Stimulated activated effector memory CD8-positive, alpha-beta T cell treated with anti-CD3 and anti-CD28 coated beads, Interleukin-12 subunit alpha, Interleukin-12 subunit beta, amount 100 ng/mL, for 72 hours (primary cell): Measurements from ENCODE around the gene JADE2.

Source experiments
- ATAC-seq: fragments of 150-1000 bp; cut with Tn5 transposase; 2 replicates; pipeline ENCODE4 v1.10.0; 2021
- DNase-seq, 2 donors: peaks; one replicate each; pipeline ENCODE4 v3.0.0; 2021 to 2022; ENCODE audit warnings: low spot score in 2 of 2
- H3K27ac Mint-ChIP-seq: one replicate; pipeline ENCODE4 v1.8.0; 2022; ENCODE audit warnings: mild to moderate bottlenecking, mixed read lengths
- H3K36me3 Mint-ChIP-seq: one replicate; pipeline ENCODE4 v1.8.0; 2022; ENCODE audit warnings: mild to moderate bottlenecking, mixed read lengths
- H3K4me1 Mint-ChIP-seq: one replicate; pipeline ENCODE4 v1.8.0; 2022; ENCODE audit warnings: mixed read lengths
- H3K4me3 Mint-ChIP-seq: one replicate; pipeline ENCODE4 v1.8.0; 2022; ENCODE audit warnings: mild to moderate bottlenecking, mixed read lengths
- H3K9me3 Mint-ChIP-seq: one replicate; pipeline ENCODE4 v1.8.0; 2022; ENCODE audit warnings: mixed read lengths

JADE2 gene

DNA sequence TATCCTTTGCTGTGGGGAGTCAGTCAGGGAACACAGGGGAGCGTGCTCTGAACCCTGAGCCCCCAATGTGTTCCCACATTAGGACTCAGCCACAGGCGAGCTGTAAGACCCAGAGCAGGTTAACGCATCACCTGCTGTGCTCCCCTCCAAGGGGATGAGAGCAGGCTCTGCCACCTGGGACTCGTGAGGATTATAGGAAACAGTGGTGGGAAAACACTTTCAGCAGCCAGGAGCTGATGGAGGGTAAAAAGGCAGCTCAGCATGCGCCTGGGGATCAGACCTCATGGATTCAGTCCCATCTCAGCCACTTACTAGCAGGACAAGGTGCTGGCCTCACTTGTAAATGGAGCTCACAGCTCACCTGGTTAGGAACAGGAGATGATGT is 9.2 kb downstream of the JADE2 start:
- H3K27ac Mint-ChIP-seq, result peak overlapping the region; percentile 87
- peaks cover 76% of the 10 kb centered on the region for H3K4me1 Mint-ChIP-seq

DNA sequence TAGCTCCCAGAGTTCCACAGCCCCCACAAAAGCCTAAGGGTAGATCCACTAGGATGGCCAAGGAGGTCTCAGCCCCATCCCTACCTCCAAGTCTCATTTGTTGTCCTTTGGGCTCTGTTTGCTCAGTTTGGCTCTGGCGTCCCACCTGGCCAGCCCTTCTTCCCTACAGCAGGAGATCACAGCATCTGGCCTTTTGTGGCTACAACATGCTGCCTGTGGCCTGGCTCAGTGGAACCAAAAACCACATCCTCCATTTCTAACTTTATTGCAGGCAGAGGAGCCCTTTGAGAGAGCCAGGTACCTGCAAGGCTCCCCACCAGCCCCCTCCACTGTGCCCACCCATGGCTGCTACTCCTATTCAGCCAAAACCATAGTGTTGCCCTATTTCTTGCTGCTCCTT is 11.4 kb downstream of the JADE2 start:
- peaks cover 56% of the 10 kb centered on the region for H3K36me3 Mint-ChIP-seq
- H3K9me3 Mint-ChIP-seq, result no peaks in the 10 kb centered on the region
- ATAC-seq (peak; percentile 57), DNase-seq (no peak)
- peaks cover 61% of the 10 kb centered on the region for H3K4me1 Mint-ChIP-seq
- H3K4me3 Mint-ChIP-seq, result no peak overlapping the region
- peak overlapping the region; percentile 87 for H3K27ac Mint-ChIP-seq

More for the DNA sequence above, 9.2 kb downstream of the JADE2 start:
- no peaks in the 10 kb centered on the region for H3K9me3 Mint-ChIP-seq
- no peak overlapping the region for H3K4me3 Mint-ChIP-seq
- no peak for DNase-seq
- peaks cover 34% of the 10 kb centered on the region for H3K36me3 Mint-ChIP-seq
- ATAC-seq, result no peak

DNA sequence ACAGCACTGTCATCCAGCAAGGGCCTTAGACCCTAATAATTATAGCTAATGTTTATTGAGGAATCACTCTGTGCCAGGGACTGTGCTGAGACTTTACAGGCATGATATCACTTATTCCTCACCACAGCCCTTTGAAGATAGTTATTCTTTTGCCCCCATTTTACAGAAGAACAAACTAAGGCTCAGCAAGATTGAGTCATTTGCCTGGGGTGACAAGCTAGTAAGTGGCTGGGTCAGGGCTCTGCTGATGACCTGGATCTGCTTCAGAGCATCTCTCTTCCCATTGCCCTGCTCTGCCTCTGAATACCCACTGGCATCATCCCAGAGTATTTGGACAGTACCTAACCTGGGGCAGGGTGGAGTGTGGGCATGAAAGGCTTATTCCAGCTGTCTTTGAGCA is 11.8 kb downstream of the JADE2 start:
- Mint-ChIP-seq H3K9me3 (no peaks in the 10 kb centered on the region), H3K4me1 (peaks cover 57% of the 10 kb centered on the region), H3K36me3 (peaks cover 60% of the 10 kb centered on the region), H3K27ac (peak overlapping the region; percentile 87), H3K4me3 (no peak overlapping the region)
- DNase-seq, result no peak
- ATAC-seq, result no peak

DNA sequence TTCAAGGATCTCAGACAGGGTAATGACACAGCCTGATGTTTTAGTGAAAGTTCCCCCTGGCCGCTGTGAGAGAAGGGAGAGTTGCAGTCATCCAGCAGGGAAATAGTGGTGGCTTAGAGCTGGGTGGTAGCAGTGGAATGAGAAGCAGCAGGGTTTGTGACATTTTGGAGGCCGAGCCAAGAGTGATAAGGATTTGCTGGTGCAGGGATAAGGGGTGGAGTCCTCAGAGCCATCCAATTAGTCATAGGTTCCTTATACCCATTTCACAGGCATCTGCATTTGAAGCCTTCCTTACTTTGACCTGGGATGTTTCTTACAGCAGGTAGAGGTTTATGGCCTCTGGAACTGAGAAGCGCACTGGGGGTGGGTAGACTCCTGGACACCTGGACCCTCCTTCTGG is 12.8 kb downstream of the JADE2 start:
- Mint-ChIP-seq H3K36me3 (peaks cover 67% of the 10 kb centered on the region), H3K4me1 (peaks cover 55% of the 10 kb centered on the region), H3K27ac (peak overlapping the region; percentile 87), H3K9me3 (no peaks in the 10 kb centered on the region), H3K4me3 (no peak overlapping the region)
- ATAC-seq (no peak), DNase-seq (no peak)

DNA sequence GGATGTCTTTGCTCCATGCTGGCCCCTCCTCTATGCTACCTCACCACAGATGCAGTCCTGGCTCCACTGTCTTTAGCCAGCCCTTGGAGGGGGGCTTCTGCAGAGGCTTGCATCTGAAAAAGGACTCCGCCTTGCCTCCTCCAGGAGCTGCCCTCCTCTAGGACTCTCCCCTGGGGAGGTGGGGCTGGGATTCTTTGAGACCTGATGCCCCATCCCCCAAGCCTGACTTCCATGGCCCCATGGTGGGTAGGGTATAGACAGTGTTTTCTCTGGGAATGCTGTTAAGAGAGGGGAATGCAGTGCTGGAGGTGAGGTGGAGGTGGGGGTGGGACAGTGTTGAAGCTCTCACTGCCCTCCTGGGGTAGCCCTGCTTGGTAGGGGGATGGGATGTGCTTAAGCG is 14.3 kb downstream of the JADE2 start:
- H3K36me3 Mint-ChIP-seq, result peaks cover 77% of the 10 kb centered on the region
- no peak overlapping the region for H3K4me3 Mint-ChIP-seq
- DNase-seq (no peak), ATAC-seq (no peak)
- H3K4me1 Mint-ChIP-seq, result peaks cover 57% of the 10 kb centered on the region
- no peaks in the 10 kb centered on the region for H3K9me3 Mint-ChIP-seq
- no peak overlapping the region for H3K27ac Mint-ChIP-seq

DNA sequence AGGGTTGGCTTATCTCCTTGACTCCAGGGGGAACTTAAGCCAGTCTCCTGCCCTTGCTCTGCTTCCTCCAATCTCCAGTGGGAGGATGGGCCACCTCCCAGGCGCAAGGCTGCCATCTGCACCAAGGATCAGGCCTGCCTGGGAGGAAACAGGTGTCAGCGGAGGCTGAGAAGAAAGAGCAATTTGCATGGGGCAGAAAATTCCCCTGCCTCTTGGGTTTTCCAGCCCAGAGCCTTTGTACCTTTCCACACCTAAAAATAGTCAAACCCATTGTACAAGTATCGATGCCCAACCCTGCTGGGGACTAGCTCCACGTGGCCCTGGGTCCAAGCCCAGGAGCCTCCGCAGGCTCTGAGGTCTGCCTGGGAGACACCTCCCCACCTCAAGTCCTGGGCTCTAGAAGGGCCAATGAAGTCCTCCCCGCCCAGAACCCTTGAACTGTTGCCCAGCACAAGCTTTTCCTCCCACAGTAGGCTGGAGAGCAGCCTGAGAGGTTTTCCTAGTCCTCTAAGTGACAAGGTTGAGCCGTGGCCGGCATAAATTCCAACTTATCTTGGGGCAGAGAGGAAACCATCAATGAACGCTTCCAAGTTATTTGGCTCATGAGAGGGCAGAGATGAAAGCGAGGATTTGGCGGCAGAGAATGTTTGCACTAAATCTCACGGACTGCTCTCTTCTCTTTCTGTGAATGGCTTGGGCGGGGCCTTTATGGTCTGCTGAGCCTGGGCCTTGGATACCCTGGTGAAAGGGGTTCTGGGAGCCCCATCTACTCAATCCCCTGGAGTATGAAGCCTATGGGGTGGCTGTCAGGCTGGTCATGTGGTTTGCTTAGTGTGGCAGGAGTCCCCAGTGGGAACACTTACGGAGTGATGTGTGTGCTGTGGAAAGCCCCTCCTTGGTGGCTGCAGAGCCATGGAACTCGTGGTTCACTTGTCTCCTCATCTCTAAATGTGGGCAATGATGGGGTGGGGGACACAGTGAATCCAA is 15.6 kb downstream of the JADE2 start:
- no peak overlapping the region for H3K4me3 Mint-ChIP-seq
- H3K4me1 Mint-ChIP-seq, result peaks cover 51% of the 10 kb centered on the region
- peak overlapping the region; percentile 76 for H3K27ac Mint-ChIP-seq
- peaks cover 90% of the 10 kb centered on the region for H3K36me3 Mint-ChIP-seq
- DNase-seq, result no peak
- H3K9me3 Mint-ChIP-seq, result no peaks in the 10 kb centered on the region
- ATAC-seq, result no peak

DNA sequence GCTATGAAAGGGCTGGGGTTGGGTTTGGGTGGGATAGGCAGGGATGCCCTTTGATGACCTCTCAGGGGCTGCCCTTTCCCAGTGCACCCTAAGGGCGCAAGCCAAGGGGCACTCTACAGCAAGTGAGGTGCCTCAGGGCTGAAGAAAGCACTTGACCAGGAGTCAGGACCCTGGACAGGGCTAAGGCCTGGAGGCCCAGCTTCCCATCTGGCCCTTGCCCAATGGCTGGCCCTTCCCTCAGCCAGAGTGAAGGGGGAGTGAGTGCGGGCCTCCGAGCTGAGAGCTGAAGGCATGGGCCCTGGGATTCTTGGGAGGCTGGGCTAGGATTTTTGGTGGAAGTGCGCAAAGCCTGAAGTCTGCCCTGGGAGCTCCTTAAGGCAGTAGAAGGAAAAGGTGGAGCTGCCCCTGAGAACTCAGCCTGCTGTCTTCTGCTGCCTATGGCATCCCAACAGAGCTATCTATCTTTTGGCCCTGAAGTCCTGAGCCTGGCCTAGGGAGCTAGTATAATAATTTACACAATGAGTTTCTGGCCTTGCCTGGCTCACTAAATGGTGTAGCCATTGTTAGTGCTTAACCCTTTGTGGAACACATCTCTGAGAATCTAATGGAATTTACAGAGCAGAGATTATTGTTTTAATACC is 16.4 kb downstream of the JADE2 start:
- ATAC-seq, result no peak
- H3K9me3 Mint-ChIP-seq, result no peaks in the 10 kb centered on the region
- no peak overlapping the region for H3K4me3 Mint-ChIP-seq
- H3K27ac Mint-ChIP-seq, result peak overlapping the region; percentile 76
- H3K4me1 Mint-ChIP-seq, result peaks cover 43% of the 10 kb centered on the region
- DNase-seq, result no peak
- H3K36me3 Mint-ChIP-seq, result peaks cover 89% of the 10 kb centered on the region

DNA sequence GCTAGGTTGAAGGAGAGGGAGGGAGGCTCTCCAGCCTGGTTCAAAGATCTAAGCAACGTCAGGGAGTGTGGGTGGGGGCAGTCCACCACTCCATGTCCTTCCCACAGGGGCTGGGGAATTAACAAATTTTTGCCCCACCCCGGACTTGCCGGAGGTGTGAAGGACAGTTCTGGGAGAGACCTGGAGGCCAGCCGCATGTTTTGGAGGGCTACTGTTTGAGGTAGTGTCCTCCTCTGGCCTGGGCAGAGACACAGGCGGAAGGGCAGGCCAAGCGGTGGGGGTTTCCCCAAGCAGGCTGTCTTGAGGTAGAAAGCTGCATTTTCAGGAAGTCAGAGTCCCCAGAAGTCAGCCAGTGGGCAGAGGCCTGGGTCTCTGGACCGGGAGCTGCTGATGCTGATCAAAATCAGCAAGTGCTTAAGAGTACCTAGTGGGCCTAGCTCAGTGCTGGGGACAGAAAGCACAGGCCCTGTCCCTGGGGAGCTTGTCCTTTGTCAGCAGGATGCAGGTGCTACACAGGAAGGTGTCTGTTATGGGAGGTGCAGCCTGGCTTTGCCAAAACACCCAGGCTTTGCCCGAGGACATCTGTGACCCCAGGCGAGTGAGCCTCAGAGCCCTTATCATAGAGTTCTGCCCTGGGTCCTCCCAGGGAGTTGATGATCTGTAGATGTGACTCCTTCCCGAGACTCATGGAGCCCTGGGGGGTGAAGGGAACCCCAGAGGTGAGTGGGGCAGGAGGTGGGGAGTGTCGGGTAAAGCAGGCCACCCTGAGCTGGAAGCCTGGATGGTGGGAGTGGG is 18.5 kb downstream of the JADE2 start:
- peak; percentile 85 for ATAC-seq
- Mint-ChIP-seq H3K27ac (peak overlapping the region; percentile 98), H3K36me3 (peaks cover 76% of the 10 kb centered on the region), H3K4me3 (peak overlapping the region; percentile 74), H3K4me1 (peaks cover 40% of the 10 kb centered on the region), H3K9me3 (no peaks in the 10 kb centered on the region)
- peak; percentile 27 to 68 for DNase-seq

DNA sequence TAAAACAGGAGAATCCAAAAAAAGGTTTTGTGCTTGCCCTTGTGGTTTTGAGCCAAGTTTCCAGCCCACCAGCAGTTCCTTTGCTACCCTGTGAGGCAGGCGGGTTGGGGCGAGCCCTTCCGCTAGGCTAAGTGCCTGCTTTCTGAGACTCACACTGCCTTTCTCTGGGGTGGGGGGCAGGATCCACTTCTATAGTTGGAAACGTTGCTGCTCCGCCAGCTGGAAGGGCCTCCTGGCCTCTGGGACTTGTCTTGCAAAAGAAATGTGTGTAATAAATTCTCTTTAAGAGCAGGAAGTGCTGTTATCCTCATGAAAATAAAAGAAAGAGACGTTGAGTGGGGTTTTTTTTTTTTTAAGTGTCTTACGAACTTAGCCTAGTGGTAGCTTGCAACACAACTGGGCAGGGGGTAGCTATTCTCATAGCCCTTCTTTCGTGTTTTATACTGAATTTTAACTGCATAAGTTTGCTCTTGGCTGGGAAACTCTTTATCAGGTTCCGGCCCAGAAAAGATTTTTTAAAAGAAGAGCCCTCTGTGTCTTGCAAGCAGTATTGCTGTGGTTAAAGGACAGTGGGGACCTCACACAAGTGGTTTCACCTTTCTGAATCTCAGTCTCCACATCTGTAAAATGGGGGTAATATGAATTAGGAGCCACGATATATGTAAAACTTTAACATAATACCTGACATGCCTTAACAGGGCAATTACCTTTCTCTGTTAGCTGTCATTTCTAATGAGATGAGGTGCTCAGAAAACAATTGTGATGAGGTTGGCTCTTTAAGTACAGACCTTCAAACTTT is 19.8 kb downstream of the JADE2 start:
- H3K4me1 Mint-ChIP-seq, result peaks cover 53% of the 10 kb centered on the region
- H3K9me3 Mint-ChIP-seq, result no peaks in the 10 kb centered on the region
- peaks cover 63% of the 10 kb centered on the region for H3K36me3 Mint-ChIP-seq
- peak overlapping the region; percentile 98 for H3K27ac Mint-ChIP-seq
- peak overlapping the region; percentile 74 for H3K4me3 Mint-ChIP-seq
- ATAC-seq, result no peak
- DNase-seq, result no peak

DNA sequence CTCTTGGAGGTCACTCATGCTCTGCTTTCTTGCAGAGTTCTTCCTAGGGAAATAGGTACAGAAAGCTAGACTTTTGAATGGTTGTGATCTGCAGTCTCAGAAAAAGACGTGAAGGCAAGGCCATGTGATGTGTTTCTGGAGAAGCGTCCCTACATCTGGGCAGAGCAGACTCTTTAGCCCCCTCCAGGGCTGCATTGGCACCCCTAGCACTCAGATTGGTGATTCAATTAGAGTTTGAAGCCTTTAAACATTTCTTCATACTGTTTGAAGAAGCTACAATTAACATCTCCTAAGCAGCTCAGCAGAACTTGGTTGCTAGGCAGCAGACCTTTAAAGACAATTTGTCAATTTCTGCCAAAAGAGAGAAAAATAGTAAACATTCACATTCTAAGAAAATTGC is 21.6 kb downstream of the JADE2 start:
- no peak for DNase-seq
- H3K36me3 Mint-ChIP-seq, result peaks cover 55% of the 10 kb centered on the region
- ATAC-seq, result no peak
- peaks cover 63% of the 10 kb centered on the region for H3K4me1 Mint-ChIP-seq
- no peak overlapping the region for H3K4me3 Mint-ChIP-seq
- no peaks in the 10 kb centered on the region for H3K9me3 Mint-ChIP-seq
- peak overlapping the region; percentile 90 for H3K27ac Mint-ChIP-seq

DNA sequence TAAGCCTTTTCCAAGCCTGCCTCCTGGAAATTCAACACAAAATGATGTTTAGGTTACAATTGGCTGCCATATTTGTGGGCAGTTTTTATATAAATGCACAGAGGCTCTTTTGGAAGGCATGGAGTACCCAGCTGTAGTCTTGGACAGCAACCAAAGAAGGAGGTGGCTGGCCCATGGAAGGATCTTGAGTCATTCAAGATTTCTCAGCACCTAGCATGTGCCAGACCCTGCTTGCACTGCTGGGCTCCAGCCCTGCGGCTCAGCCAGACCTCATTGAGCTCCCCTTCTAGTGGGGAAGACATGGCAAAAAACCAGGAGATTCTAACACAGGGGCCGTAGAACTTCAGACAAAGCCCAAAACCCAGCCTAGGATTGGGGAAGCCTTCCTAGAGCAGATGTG is 22.1 kb downstream of the JADE2 start:
- peaks cover 56% of the 10 kb centered on the region for H3K36me3 Mint-ChIP-seq
- H3K4me3 Mint-ChIP-seq, result no peak overlapping the region
- H3K4me1 Mint-ChIP-seq, result peaks cover 63% of the 10 kb centered on the region
- peak overlapping the region; percentile 90 for H3K27ac Mint-ChIP-seq
- DNase-seq (no peak), ATAC-seq (no peak)
- no peaks in the 10 kb centered on the region for H3K9me3 Mint-ChIP-seq

DNA sequence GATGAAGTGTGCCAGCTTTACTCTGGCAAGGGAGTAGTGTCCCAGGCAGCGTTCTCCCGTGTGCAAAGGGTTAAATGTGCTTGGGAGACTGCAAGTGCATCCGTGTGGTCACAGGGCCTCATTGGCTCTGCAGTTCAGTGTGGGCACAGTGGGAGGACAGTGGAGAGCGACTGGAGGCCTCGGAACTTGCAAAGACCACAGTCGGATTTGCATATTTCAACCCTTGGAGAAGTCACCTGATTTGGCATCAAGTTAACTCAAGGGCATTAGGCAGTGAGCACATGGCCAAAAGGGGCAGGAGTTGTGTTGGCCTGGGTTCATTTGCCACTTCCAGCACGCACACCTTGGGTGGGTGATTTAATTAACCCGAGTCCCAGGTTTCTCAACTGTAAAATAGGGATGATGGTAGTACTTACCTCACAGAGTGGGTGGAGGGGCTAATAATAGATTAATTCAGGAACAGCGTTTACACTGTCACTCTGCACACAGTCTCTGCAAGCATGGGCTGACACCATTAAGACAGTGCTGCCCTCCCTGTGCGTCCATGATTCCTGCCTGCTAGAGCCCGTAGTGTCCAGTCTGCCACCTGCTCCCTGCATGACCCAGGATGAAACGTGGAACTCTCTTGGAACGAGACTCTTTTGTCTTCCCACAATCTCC is 22.7 kb downstream of the JADE2 start:
- Mint-ChIP-seq H3K9me3 (no peaks in the 10 kb centered on the region), H3K4me3 (no peak overlapping the region), H3K27ac (peak overlapping the region; percentile 90), H3K36me3 (peaks cover 58% of the 10 kb centered on the region), H3K4me1 (peaks cover 63% of the 10 kb centered on the region)
- DNase-seq, result no peak
- no peak for ATAC-seq

DNA sequence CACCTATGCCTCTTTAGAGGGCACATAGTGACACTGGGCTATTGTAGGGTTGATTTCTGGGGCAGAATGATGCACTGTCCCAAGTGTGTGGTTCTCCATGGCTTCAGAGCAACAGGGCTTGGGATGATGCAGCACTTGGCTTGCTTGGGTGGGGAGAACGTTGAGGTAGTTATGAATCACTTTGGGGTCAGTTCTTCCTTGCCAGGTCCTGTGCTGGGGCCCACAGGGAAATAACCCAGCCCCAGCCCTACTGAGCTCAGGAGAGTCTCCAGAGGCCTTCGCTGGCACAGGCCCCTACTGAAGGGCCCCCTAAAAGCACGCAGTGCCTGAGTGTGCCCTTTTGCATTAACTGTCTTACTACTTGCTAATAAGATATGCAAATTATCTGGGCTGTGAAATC is 24.2 kb downstream of the JADE2 start:
- DNase-seq (no peak), ATAC-seq (peak; percentile 77)
- H3K9me3 Mint-ChIP-seq, result no peaks in the 10 kb centered on the region
- no peak overlapping the region for H3K4me3 Mint-ChIP-seq
- H3K4me1 Mint-ChIP-seq, result peaks cover 60% of the 10 kb centered on the region
- H3K36me3 Mint-ChIP-seq, result peaks cover 62% of the 10 kb centered on the region
- H3K27ac Mint-ChIP-seq, result peak overlapping the region; percentile 90
